Motor neuron (in vitro differentiated cells): ENCODE measurements around the gene MEI1. TPM values are rescaled to one million over a fixed set of nuclear protein-coding genes. Genes with fewer than 3 reads are reported as not detected.

Experiments
- ATAC-seq, 8 experiments: fragments of 200-7000 bp; cut with Tn5 transposase; replicated peaks in 6 of 8; 2 replicates each; pipeline ENCODE4 v1.8.0; 2021; ENCODE audit warnings: mild to moderate bottlenecking in 8 of 8, moderate library complexity in 8 of 8
- H3K27ac ChIP-seq, 2 donors: fragments of 250-450 bp; sonication (Bioruptor Pico); 2 replicates each; pipeline ENCODE4 v1.9.0; 2021; ENCODE audit warnings: antibody characterized with exemption in 2 of 2, mild to moderate bottlenecking in 2 of 2, moderate library complexity in 1 of 2
- H3K4me1 ChIP-seq, 2 donors: fragments of 250-450 bp; sonication (Bioruptor Pico); replicated peaks in 1 of 2; 2 replicates each; pipeline ENCODE4 v1.6.1; 2021; ENCODE audit warnings: antibody characterized with exemption in 2 of 2, mild to moderate bottlenecking in 2 of 2, moderate library complexity in 1 of 2
- H3K4me3 ChIP-seq, 5 donors: fragments of 250-450 bp; sonication (Bioruptor Pico); 2 replicates each; pipeline ENCODE4 v1.9.0; 2021; ENCODE audit warnings: antibody characterized with exemption in 5 of 5, mild to moderate bottlenecking in 5 of 5, moderate library complexity in 4 of 5
- WGBS, 10 experiments: fragments of 450-650 bp; shearing (Covaris generic); methylation state at CpG; one replicate each; pipeline ENCODE4 v1.0.0; 2022; 5-methylcytosine and 5-hydroxymethylcytosine counted together
- in situ Hi-C, 9 experiments: fragments of 400-800 bp; cut with MboI; loops; one replicate each; pipeline ENCODE4 v1.15.0; 2021; ENCODE audit warnings: low sequenced_read_pairs in 9 of 9, low pct_unique_long_range_greater_than_20kb in 2 of 9; ENCODE audit not compliant: unreplicated experiment in 9 of 9
- total RNA-seq, 8 experiments: library from RNA; unstranded; fragments of 300-600 nt; gene quantifications; 2 replicates each; pipeline versions ENCODE4 v1.2.3 to v1.2.4, GENCODE V29; 2022

The MEI1 gene
- total RNA-seq, 8 experiments from 2014 or later = 0.11 to 3.5 (median 2.1) TPM; not detected in 1

DNA sequence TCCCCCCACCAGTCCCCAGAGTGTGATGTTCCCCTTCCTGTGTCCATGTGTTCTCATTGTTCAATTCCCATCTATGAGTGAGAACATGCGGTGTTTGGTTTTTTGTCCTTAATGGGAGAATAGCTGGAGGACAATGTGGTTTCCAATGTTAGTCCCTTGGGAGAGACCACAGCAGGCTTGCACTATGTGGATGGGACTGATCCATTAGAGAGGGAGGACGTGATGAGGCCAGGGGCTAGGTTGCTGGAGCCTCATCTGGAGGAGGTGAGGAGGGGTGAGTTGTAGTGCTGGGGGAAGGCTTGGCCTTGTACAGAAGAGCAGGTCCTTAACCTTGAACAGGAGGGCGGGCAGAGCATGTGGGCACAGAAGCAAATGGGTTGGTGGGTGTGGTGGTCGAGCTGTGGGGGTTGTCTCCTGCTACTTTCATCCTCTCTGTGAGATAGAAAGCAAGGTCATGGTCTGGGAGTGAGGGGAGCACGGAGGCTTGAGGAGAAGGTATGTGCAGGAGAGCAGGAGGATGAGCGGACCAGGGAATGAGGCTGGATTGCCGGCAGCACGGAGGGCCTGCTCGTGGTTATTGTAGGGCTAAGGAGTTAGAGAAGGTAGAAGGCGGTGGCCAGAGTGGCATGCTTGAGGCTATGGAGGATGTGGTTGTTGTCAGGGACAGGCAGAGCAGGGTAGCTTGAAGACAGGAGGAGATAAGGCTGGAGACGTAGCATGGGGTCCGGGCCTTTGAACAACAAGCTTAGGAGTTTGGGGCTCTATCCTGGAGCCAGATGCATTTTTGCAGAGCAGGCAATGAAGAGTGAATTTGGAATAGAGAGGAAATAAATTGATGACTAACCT lies 122.4 kb downstream of the MEI1 start:
- Histone ChIP-seq H3K4me3 (no peak overlapping the region), H3K27ac (no peak overlapping the region), H3K4me1 (peaks cover 21 to 23% of the 10 kb centered on the region in 2 donors)
- in situ Hi-C loops = loop anchor here in 2 of 9 experiments (25.0 kb wide), 2 partner anchors 109 to 116 kb away; partner anchors contain the start of genes CENPM (in 1 of the 2) and TNFRSF13C (in 1 of the 2)
- WGBS, 10 experiments = 68 to 100% (median 93%) methylated on average over 1 to 9 of the region's 12 CpGs; no CpG with 5 or more reads in 2 of the 10 experiments
- ATAC-seq = no peak

DNA sequence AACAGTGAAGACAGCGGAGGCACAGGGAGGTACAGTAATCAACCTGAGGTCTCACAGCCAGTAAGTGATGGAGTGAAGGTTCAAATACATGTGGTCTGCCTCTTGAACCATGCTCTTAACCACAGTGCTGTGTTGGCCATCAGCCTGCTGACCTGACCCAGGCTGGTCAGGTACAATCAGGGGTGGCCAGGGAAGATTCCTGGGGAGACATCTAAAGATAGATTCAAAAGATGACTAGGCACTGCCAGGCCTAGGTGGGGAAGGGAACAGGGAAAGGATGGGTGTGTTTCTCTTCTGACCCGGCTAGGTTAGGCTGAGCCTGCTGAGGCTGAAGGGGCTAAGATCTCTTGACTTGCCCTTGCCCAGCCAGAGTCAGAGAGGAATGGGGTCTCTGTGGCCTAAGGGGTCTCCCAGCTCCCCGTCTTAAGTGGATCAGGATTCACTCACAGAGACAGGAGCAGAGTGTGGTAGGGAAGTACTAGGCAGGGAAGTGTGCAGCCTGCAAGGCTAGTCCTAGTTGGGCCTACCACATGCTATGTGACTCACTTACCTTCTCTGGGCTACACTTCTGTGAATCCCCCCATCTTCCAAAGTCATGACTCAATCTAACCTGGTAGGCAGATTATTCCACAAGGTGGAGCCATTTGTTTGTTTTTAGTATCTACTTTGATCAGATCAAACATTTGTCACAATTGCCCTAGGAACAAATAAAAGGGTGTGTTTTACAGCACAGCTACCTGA lies 123.2 kb downstream of the MEI1 start:
- peak; percentile 14 to 44 (median 30) for ATAC-seq

DNA sequence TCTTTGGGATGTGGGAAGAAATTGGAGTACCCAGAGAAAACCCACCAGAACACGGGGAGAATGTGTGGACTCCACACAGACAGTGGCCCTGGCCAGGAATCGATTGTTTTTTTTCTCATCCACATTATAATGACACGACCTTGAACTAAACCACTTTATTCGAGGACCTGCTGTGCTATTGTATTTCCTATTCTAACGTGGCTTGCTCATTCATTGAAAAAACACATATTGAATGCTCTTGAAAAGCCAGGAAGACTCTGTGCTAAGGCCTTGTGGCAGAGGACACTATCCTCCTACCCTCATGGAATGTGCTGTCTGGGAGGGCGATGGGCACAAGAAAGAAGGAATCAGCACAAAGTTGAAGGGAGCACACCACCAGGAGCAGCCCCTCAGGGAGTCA lies 124.5 kb downstream of the MEI1 start:
- in situ Hi-C loops = loop anchor here in 2 of 9 experiments (25.0 kb wide), 2 partner anchors 111 to 114 kb away; partner anchors contain the start of genes CENPM (in 1 of the 2) and TNFRSF13C (in 1 of the 2)
- 12 to 100% (median 36%) methylated on average over 1 to 5 of the region's 6 CpGs; no CpG with 5 or more reads in 2 of the 10 experiments for WGBS, 10 experiments
- Histone ChIP-seq H3K4me3 (no peak overlapping the region), H3K27ac (peak overlapping the region in 1 of 2 donors; percentile 52), H3K4me1 (peaks cover 28 to 30% of the 10 kb centered on the region in 2 donors)
- ATAC-seq = peak in 3 of 8 experiments; percentile 3 to 16 (median 4)

More for the DNA sequence above, 123.2 kb downstream of the MEI1 start:
- in situ Hi-C loops = loop anchor here in 2 of 9 experiments (25.0 kb wide), 2 partner anchors 110 to 115 kb away; partner anchors contain the start of genes CENPM (in 1 of the 2) and TNFRSF13C (in 1 of the 2)
- peaks cover 28 to 30% of the 10 kb centered on the region in 2 donors for H3K4me1 ChIP-seq
- H3K27ac ChIP-seq = no peak overlapping the region
- 86 to 100% (median 100%) methylated on average over 1 to 3 of the region's 3 CpGs; no CpG with 5 or more reads in 4 of the 10 experiments for WGBS, 10 experiments
- no peak overlapping the region for H3K4me3 ChIP-seq

DNA sequence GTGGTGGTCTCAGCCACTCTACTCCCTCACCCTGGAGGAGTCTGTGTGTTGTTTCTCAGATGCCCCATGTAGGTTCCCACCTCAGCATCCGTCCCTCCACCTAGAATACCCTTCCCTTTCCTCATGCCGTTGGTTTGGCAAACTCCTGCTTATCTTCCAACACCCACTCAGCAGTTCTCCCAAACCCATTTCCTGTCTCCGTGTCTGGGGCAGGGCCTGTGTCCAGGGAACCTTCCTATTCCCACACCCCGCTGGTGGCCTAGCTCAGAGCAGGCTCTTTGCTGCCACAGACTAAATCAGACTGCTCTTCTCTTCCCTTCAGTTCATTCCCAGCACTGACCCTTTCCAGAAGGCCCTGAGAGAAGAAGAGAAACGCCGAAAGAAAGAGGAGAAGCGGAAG lies 126.1 kb downstream of the MEI1 start:
- in situ Hi-C loops = no loop called here
- Histone ChIP-seq H3K4me1 (peaks cover 27 to 28% of the 10 kb centered on the region in 2 donors), H3K27ac (no peak overlapping the region), H3K4me3 (no peak overlapping the region)
- 0 to 100% (median 85%) methylated on average over 1 to 5 of the region's 7 CpGs; no CpG with 5 or more reads in 4 of the 10 experiments for WGBS, 10 experiments
- no peak for ATAC-seq

DNA sequence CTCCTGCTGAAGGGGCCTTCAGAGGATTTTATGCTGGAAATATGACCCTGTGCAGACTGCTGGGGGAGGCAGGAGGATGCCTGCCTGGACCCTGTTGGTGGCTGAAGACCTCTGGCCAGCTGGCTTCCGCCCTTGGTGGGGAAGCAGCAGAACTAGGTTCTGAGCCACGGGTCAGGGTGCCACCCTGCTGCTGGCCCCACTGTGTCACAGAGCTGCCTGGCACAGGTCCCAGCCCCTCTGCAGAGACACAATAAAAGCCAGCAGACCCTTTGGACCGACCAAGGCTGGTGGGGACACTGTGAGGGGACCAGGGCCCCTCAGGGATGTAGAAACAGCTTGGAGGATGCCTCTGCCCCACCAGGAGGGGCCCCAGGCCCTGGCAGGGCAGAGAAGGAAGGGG lies 126.7 kb downstream of the MEI1 start:
- peak in 3 of 8 experiments; percentile 4 to 14 (median 7) for ATAC-seq
- in situ Hi-C loops = no loop called here
- no peak overlapping the region for H3K4me3 ChIP-seq
- H3K4me1 ChIP-seq = peaks cover 27 to 28% of the 10 kb centered on the region in 2 donors
- WGBS, 10 experiments = 0 to 100% (median 100%) methylated on average over 1 of the region's 3 CpGs; no CpG with 5 or more reads in 7 of the 10 experiments
- H3K27ac ChIP-seq = peak overlapping the region; percentile 51 to 71

DNA sequence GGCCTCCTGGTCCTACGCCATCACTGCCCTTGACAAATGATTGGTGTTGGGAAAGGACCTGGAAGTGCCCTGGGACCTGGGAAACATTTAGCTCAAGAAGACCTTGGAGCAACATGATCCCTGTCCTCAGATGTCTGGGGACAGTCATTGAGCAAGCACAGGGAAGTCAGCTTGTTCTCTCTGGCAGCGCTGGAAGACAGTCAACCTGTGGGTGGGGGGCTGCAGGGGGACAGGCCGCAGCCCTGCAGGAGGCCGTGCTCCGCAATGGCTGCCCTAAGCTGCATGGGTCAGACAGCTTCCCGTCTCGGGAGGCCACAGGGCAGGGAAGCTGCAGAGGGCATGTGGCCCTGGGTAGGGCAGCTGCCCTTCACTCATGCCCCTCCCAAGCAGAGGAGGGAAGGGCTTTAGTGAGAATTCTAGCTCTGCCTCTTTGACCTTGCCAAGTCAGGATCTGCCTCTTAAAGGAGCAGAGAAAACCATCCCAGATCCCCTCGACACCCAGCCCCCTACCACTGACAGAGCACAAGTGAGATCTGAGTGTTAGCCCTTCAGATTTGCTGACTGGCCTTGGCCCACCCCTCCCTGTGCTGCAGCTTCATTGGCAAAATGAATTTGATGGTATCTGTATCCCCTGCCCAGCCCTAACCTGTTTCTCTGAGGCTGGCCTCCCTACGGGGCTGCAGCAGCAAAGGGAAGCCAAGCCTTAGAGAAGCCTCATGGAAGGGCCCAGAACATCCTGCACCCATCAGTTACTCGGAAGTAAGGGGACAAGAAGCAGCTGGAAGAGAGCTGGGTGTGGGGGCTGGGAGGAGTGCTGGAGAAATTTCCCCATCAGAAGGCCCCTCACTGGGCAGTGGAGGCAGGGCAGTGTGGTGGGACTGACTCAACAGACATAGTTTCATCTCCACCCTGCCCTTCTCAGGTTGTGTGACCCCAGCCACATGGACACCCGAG lies 127.4 kb downstream of the MEI1 start:
- H3K4me1 ChIP-seq = peaks cover 32% of the 10 kb centered on the region in 2 donors
- no peak overlapping the region for H3K4me3 ChIP-seq
- in situ Hi-C loops = no loop called here
- peak; percentile 25 to 60 (median 42) for ATAC-seq
- H3K27ac ChIP-seq = peak overlapping the region; percentile 51 to 71
- 28 to 83% (median 62%) methylated on average over 1 to 4 of the region's 11 CpGs; no CpG with 5 or more reads in 2 of the 10 experiments for WGBS, 10 experiments

DNA sequence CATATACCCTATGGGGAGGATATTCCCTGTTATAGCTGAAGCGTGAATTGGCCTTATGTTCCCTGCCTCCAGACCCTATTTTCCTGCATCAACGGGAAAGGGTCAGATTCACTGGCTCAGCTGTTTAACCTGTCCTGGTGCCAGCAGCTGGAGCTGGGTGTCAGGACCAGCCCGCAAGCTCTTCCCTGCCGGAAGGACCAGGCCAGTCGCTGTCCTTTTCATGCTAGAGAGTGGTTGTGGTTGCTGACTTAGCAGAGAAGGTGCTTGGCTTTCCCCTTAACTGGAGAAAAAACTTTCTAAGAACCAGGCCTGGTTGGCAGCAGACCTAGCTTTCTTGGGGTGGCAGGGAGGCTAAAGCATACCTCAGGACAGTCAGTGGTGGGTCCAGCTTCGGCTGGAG lies 128.4 kb downstream of the MEI1 start:
- H3K27ac ChIP-seq = no peak overlapping the region
- in situ Hi-C loops = no loop called here
- no peak for ATAC-seq
- no peak overlapping the region for H3K4me3 ChIP-seq
- H3K4me1 ChIP-seq = peaks cover 37 to 39% of the 10 kb centered on the region in 2 donors
- 85 to 96% (median 92%) methylated on average over 2 to 6 of the region's 6 CpGs; no CpG with 5 or more reads in 6 of the 10 experiments for WGBS, 10 experiments

DNA sequence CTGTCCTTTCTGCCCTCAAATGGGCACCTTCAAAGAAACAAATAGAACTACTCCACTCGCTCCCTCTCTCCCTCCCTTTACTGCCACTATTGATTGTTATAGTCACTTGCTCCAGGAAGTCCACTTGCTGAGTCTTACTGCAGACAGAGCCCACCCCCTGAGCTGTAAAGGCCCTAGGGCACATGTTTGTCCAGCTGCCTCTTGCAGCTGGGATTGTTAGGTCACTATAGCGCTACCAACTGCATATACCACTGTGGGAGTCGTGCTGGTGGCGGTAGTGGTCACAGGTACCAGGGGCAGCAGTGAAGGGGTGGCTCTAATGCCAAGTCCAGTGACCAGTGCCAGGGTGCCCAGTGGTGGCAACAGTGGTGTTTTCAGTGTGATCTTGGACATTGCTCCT lies 129.2 kb downstream of the MEI1 start:
- Histone ChIP-seq H3K4me1 (peaks cover 36 to 38% of the 10 kb centered on the region in 2 donors), H3K27ac (no peak overlapping the region), H3K4me3 (no peak overlapping the region)
- in situ Hi-C loops = no loop called here
- WGBS, 10 experiments = 90 to 100% (median 100%) methylated on average over 1 to 3 of the region's 4 CpGs; no CpG with 5 or more reads in 7 of the 10 experiments
- ATAC-seq = no peak

DNA sequence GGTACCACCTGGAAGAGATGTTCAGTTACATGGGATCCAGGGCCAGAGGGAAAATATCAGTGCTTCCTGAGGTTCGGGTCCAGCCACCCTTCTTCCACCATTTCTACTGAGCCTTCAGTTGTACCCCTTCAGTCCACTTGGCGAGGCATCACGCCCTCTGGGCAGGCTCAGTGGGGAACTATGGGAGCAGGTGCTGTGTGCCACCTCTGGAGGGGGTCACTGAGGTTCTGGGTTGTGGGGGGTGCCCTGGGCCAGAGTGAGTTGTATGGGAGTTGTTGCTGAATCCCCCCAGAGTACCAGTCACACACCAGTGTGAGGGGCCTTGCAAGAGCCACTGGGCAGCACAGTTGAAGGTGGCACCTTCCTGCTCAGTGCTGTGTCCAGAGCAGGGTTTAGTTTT lies 130.9 kb downstream of the MEI1 start:
- no peak overlapping the region for H3K27ac ChIP-seq
- no peak for ATAC-seq
- in situ Hi-C loops = no loop called here
- no peak overlapping the region for H3K4me3 ChIP-seq
- WGBS, 10 experiments = 80 to 100% methylated on average over 1 of the region's 3 CpGs; no CpG with 5 or more reads in 8 of the 10 experiments
- peaks cover 26 to 27% of the 10 kb centered on the region in 2 donors for H3K4me1 ChIP-seq

DNA sequence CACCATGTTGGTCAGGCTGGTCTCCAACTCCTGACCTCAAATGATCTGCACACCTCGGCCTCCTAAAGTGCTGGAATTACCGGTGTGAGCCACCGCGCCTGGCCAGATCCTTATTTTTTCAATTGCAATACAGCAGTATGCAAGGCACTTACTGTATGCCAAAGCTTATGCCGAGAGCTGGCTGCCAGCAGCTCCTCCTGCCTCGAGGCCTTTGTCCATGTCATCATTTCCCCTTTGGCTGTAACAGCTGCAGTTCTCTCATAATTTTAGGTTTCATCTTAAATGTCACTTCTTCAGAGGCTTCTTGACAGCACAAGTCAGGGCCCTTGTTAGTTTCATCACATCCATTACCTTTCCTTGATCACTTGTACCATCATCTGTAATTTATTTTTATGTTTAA lies 132.1 kb downstream of the MEI1 start:
- H3K4me3 ChIP-seq = no peak overlapping the region
- in situ Hi-C loops = no loop called here

DNA sequence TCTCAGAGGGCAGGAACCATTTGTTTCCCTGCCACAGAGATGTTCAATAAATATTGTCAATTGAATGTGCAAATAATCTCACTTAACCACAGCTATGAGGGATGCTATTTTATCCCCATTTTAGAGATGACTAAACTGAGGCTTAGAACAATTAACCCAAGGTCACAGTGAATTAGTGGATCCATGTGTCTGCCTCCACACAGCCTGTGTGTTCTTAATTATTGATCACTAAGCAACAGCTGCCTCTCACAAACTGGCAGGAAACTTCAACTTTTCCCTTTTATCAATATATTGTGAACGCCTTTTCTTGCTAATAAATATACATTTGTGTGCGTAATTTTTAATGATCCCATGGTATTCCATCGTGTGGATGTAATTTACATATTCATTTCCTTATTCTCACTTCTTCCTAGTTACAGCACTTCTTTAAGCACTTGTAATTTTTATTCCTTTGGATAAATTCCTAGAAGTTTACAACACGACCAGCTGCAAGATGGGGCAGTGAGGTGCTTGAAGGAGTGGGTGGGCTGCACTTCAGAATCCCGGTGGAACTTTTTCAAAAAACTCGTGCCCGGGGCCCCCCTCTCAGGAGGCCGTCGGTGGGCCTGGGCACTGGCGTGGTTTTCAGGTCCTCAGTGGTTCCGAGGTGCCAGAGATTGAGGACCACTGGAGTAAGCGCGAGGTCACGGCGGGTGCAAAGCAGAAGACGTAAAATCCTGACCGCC lies 132.7 kb downstream of the MEI1 start:
- Histone ChIP-seq H3K4me3 (peak overlapping the region; percentile 31 to 91 (median 70)), H3K4me1 (peaks cover 19 to 26% of the 10 kb centered on the region in 2 donors), H3K27ac (peak overlapping the region; percentile 93 to 95)
- in situ Hi-C loops = no loop called here
- 0 to 74% (median 20%) methylated on average over 1 to 8 of the region's 17 CpGs for WGBS, 10 experiments
- peak in 1 of 8 experiments; percentile 1 for ATAC-seq

More for the DNA sequence above, 132.1 kb downstream of the MEI1 start:
- no peak for ATAC-seq
- Histone ChIP-seq H3K4me1 (peaks cover 25 to 32% of the 10 kb centered on the region in 2 donors), H3K27ac (peak overlapping the region; percentile 93 to 95)
- 0 to 97% (median 67%) methylated on average over 2 to 6 of the region's 6 CpGs; no CpG with 5 or more reads in 2 of the 10 experiments for WGBS, 10 experiments
